Measurements from ENCODE around the gene TAF13.

DNA sequence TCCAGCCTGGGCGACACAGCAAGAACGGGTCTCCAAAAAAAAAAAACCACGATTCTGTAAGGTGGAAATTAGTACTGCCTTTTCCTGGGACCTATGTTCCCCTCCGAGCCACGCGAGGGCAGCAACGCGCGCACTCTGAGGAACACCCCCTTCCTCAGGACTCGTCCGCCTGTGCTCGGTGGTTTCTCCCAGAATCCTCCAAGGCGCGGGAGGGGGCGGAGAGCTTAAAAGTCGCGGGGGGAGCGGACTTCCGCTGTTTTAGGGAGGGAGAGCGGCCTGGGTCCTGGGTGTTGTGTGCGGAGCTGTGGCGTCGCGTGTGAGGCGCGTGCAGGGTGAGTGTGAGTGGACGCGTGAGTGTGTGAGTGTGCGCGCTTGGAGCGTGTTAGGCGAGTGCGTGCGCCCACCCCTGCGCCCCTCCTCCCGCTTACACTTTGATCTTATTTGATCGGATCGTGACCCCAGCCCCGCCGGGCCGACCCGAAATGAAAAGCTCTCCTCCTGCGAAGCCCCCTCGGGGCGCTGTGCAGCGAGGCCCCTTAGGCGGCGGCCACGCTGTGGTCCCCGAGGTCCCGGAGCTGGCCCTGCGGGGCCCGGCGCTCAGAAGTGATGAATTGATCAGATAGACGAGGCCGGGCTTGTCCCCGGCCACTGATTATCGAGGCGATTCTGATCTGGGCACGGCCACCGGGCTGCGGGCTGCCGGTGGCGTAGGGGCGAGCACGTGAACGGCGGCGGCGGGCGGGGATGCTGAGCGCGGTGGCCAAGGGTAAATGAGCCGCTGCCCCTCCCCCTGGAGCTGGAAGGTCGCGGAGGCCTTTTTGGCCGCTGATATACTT is 24.4 kb upstream of the TAF13 start:
- TF ChIP-seq, protein P1, sequence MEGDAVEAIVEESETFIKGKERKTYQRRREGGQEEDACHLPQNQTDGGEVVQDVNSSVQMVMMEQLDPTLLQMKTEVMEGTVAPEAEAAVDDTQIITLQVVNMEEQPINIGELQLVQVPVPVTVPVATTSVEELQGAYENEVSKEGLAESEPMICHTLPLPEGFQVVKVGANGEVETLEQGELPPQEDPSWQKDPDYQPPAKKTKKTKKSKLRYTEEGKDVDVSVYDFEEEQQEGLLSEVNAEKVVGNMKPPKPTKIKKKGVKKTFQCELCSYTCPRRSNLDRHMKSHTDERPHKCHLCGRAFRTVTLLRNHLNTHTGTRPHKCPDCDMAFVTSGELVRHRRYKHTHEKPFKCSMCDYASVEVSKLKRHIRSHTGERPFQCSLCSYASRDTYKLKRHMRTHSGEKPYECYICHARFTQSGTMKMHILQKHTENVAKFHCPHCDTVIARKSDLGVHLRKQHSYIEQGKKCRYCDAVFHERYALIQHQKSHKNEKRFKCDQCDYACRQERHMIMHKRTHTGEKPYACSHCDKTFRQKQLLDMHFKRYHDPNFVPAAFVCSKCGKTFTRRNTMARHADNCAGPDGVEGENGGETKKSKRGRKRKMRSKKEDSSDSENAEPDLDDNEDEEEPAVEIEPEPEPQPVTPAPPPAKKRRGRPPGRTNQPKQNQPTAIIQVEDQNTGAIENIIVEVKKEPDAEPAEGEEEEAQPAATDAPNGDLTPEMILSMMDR (IDR thresholded peaks at IDR 0.05; ENCODE audit: poor library complexity, severe bottlenecking) = peak; percentile 97
- peak; percentile 76 for TF ChIP-seq EP300 (conservative IDR thresholded peaks at IDR 0.05; ENCODE audit: poor library complexity, severe bottlenecking)
- peak; percentile 77 for TF ChIP-seq RAD21 (conservative IDR thresholded peaks at IDR 0.05)
- peak; percentile 100 for TF ChIP-seq POLR2AphosphoS5 (IDR thresholded peaks at IDR 0.05)
- TF ChIP-seq EZH2 (IDR thresholded peaks at IDR 0.05; ENCODE audit: borderline replicate concordance, insufficient read depth, low read length, poor library complexity, severe bottlenecking) = no peak
- TF ChIP-seq SMC3 (conservative IDR thresholded peaks at IDR 0.05; ENCODE audit: poor library complexity) = peak; percentile 91
- TF ChIP-seq, protein P2, sequence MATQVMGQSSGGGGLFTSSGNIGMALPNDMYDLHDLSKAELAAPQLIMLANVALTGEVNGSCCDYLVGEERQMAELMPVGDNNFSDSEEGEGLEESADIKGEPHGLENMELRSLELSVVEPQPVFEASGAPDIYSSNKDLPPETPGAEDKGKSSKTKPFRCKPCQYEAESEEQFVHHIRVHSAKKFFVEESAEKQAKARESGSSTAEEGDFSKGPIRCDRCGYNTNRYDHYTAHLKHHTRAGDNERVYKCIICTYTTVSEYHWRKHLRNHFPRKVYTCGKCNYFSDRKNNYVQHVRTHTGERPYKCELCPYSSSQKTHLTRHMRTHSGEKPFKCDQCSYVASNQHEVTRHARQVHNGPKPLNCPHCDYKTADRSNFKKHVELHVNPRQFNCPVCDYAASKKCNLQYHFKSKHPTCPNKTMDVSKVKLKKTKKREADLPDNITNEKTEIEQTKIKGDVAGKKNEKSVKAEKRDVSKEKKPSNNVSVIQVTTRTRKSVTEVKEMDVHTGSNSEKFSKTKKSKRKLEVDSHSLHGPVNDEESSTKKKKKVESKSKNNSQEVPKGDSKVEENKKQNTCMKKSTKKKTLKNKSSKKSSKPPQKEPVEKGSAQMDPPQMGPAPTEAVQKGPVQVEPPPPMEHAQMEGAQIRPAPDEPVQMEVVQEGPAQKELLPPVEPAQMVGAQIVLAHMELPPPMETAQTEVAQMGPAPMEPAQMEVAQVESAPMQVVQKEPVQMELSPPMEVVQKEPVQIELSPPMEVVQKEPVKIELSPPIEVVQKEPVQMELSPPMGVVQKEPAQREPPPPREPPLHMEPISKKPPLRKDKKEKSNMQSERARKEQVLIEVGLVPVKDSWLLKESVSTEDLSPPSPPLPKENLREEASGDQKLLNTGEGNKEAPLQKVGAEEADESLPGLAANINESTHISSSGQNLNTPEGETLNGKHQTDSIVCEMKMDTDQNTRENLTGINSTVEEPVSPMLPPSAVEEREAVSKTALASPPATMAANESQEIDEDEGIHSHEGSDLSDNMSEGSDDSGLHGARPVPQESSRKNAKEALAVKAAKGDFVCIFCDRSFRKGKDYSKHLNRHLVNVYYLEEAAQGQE (IDR thresholded peaks at IDR 0.05; ENCODE audit: borderline replicate concordance) = peak; percentile 82
- TF ChIP-seq TAF1 (IDR thresholded peaks at IDR 0.05; ENCODE audit: low read depth) = peak; percentile 90

Measured in neural cell (in vitro differentiated cells).